Smooth muscle cell (in vitro differentiated cells): ENCODE results near the gene LARGE1. TPM values are rescaled to one million over a fixed set of nuclear protein-coding genes. Genes with fewer than 3 reads are reported as not detected.

ENCODE experiments used
- DNase-seq: peaks from one replicate; lab custom pipeline; 2025; ENCODE audit not compliant: unreplicated experiment; lab: John Stamatoyannopoulos, UW
- H2AFZ ChIP-seq: fragments of 200-600 bp; sonication (generic); 2 replicates; pipeline ENCODE4 v1.6.0; 2016; ENCODE audit warnings: antibody characterized with exemption, low read depth, mild to moderate bottlenecking
- H3F3A ChIP-seq: fragments of 200-600 bp; sonication (generic); 2 replicates; pipeline ENCODE4 v1.6.0; 2017; ENCODE audit warnings: antibody characterized with exemption, low read depth
- H3K27ac ChIP-seq: fragments of 200-600 bp; sonication (generic); 2 replicates; pipeline ENCODE4 v1.5.1; 2016; ENCODE audit warnings: low read depth, mild to moderate bottlenecking
- H3K27me3 ChIP-seq: fragments of 200-600 bp; sonication (generic); 2 replicates; pipeline ENCODE4 v1.6.1; 2016; ENCODE audit warnings: low read depth, mild to moderate bottlenecking
- H3K36me3 ChIP-seq: fragments of 200-600 bp; sonication (generic); 2 replicates; pipeline ENCODE4 v1.5.1; 2016; ENCODE audit warnings: low read depth
- H3K4me1 ChIP-seq: fragments of 200-600 bp; sonication (generic); 2 replicates; pipeline ENCODE4 v1.5.1; 2016; ENCODE audit warnings: low read depth
- H3K4me2 ChIP-seq: fragments of 200-600 bp; sonication (generic); 2 replicates; pipeline ENCODE4 v1.6.0; 2016; ENCODE audit warnings: mild to moderate bottlenecking
- H3K4me3 ChIP-seq: fragments of 200-600 bp; sonication (generic); 2 replicates; pipeline ENCODE4 v1.5.1; 2016; ENCODE audit warnings: mild to moderate bottlenecking
- H3K79me2 ChIP-seq: fragments of 200-600 bp; sonication (generic); 2 replicates; pipeline ENCODE4 v1.6.0; 2016; ENCODE audit warnings: low read depth, mild to moderate bottlenecking
- H3K9ac ChIP-seq: fragments of 200-600 bp; sonication (generic); 2 replicates; pipeline ENCODE4 v1.6.0; 2016; ENCODE audit warnings: low read depth
- H3K9me3 ChIP-seq: fragments of 200-600 bp; sonication (generic); replicated peaks from 2 replicates; pipeline ENCODE4 v1.5.1; 2016; ENCODE audit warnings: low read depth
- H4K20me1 ChIP-seq: fragments of 200-600 bp; sonication (generic); 2 replicates; pipeline ENCODE4 v1.6.0; 2016; ENCODE audit warnings: low read depth
- WGBS: methylation state at CpG from one replicate; pipeline ENCODE4 v1.1.7; 2016; ENCODE audit warnings: low lambda C conversion rate; 5-methylcytosine and 5-hydroxymethylcytosine counted together
- polyA plus RNA-seq: library from polyadenylated mRNA; unstranded; fragments of >200 nt; fragmentation: Nextera tagmentation; extraction: Ambion mirVana; gene quantifications from 2 replicates; pipeline ENCODE4 v1.2.1, GENCODE V29; 2016
- total RNA-seq: library from RNA; depleted of rRNA; stranded (reverse); fragments of >200 nt; gene quantifications from 2 replicates; pipeline ENCODE4 v1.2.3, GENCODE V29; 2014
- TF ChIP-seq, protein P1 (sequence below): fragments of 200-600 bp; sonication (generic); IDR thresholded peaks from 2 replicates; pipeline ENCODE4 v1.5.1; 2017; ENCODE audit warnings: borderline replicate concordance, mild to moderate bottlenecking, antibody characterized with exemption; ENCODE audit not compliant: insufficient read depth, poor library complexity, severe bottlenecking

Gene LARGE1
- total and polyA plus RNA-seq, 2 experiments from 2014 or later, result 11.9 to 18.0 TPM

DNA sequence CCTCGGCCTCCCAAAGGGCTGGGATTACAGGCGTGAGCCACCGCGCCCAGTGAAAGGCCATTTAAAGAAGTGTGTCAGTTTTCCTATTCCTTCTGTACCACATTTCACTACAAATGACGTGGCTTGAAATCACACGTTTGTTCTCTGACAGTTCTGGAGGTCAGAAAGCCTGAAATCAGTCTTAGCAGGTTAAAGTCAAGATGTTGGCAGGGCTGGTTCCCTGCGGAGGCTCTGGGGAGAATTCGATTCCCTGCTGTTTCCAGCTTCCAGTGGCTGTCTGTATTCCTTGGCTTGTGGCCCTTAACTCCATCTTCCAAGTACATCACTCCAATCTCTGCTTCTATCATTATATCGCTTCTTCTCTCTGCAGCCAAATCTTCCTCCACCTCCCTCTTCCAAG lies 383.2 kb downstream of the LARGE1 start:
- no peaks in the 10 kb centered on the region for H3K9me3 ChIP-seq
- 97% methylated on average over 9 of the region's 9 CpGs for WGBS
- no peak overlapping the region for H3K9ac ChIP-seq
- H4K20me1 ChIP-seq, result no peaks in the 10 kb centered on the region
- no peaks in the 10 kb centered on the region for H3K4me1 ChIP-seq
- H3K27me3 ChIP-seq, result no peaks in the 10 kb centered on the region
- H3K79me2 ChIP-seq, result no peaks in the 10 kb centered on the region
- H2AFZ ChIP-seq, result no peak overlapping the region
- H3F3A ChIP-seq, result no peaks in the 10 kb centered on the region
- H3K27ac ChIP-seq, result no peak overlapping the region
- no peak overlapping the region for H3K4me2 ChIP-seq
- no peak for DNase-seq
- TF ChIP-seq, protein P1, sequence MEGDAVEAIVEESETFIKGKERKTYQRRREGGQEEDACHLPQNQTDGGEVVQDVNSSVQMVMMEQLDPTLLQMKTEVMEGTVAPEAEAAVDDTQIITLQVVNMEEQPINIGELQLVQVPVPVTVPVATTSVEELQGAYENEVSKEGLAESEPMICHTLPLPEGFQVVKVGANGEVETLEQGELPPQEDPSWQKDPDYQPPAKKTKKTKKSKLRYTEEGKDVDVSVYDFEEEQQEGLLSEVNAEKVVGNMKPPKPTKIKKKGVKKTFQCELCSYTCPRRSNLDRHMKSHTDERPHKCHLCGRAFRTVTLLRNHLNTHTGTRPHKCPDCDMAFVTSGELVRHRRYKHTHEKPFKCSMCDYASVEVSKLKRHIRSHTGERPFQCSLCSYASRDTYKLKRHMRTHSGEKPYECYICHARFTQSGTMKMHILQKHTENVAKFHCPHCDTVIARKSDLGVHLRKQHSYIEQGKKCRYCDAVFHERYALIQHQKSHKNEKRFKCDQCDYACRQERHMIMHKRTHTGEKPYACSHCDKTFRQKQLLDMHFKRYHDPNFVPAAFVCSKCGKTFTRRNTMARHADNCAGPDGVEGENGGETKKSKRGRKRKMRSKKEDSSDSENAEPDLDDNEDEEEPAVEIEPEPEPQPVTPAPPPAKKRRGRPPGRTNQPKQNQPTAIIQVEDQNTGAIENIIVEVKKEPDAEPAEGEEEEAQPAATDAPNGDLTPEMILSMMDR, result no peak
- no peak overlapping the region for H3K4me3 ChIP-seq
- no peaks in the 10 kb centered on the region for H3K36me3 ChIP-seq

DNA sequence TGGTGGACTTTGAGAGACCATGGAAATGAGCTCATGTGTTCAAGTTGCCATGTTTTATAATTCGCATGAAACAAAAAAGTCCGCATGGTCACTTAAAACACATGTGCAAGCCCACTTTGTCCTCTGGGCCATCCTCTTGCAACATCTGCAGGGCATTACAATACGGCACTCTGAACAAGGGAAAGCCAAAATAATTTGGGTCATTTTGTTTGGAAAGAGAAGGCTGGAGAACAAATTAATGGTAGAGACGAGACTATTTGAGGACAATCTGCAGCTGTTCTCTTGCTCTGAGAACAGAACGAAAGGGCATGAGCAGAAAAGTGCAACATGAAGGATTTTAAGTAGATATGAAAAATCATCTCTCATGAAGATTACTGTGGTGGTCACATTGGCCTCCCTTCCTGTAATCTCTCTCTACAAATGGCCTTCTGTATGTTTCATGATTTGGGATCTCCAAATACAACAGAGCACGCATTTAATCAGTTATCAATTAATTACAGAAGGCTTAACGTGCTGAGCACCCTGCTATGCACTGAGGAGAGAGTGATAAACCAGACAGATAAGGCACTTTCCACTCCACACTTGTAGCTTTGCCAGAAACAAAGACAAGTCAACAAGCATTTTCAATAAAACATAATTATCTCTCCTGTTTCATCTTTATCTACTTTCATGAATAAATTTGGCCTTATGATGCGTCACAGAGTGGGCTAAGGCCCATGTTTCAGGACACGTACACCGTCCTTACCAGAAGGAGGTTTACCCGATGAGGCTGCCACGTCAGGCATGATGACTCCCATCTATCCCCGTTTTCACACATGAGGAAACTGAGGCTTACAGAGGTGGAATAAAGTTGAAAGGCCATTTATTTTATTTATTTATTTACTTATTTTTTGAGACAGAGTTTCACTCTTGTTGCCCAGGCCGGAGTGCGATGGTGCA lies 384.1 kb downstream of the LARGE1 start:
- Histone ChIP-seq H3K27ac (no peak overlapping the region), H3K4me3 (no peak overlapping the region), H4K20me1 (no peaks in the 10 kb centered on the region), H3K9me3 (no peaks in the 10 kb centered on the region), H3K36me3 (no peaks in the 10 kb centered on the region), H3K4me1 (no peaks in the 10 kb centered on the region), H3K4me2 (no peak overlapping the region), H2AFZ (no peak overlapping the region), H3F3A (no peaks in the 10 kb centered on the region), H3K27me3 (no peaks in the 10 kb centered on the region), H3K79me2 (no peaks in the 10 kb centered on the region), H3K9ac (no peak overlapping the region)
- TF ChIP-seq, protein P1, result no peak
- DNase-seq, result no peak
- WGBS, result 92% methylated on average over 15 of the region's 15 CpGs

DNA sequence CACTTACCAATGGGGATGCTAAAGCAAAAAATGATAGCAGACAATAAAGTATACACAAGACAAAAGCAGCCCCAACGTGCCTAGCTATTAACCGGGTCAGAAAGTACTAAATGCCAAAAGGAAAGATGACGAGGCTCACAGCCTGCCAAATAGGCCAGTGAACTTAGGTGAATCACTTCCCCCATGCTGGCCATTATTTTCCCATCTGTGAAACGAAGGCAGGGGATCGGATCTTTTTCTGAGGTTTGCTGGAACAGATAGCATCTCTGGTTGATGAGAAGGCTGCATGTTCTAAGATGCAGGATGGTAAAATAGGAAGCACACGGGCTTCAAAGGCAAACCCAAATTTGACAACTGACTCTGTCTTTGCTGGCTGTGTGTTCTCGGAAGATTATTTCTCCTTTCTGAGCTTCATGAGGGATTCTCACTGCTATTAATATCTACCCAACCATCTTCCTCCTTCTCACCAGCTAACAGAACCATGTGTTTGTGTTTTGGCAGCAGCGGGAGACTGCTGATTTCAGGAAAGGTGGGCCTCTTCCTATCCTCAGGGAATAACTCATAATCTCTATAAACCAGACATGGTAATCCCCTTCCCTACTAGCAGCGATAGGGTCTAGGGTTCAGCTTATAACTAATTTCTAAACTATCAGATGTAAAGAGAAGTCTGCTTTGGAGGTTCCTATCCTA lies 390.7 kb downstream of the LARGE1 start:
- Histone ChIP-seq H3K36me3 (no peaks in the 10 kb centered on the region), H3K4me2 (no peak overlapping the region), H3K4me1 (peaks cover 2% of the 10 kb centered on the region), H3K9ac (no peak overlapping the region), H3F3A (no peaks in the 10 kb centered on the region), H2AFZ (no peak overlapping the region), H3K4me3 (no peak overlapping the region), H3K27me3 (no peaks in the 10 kb centered on the region), H4K20me1 (no peaks in the 10 kb centered on the region), H3K79me2 (no peaks in the 10 kb centered on the region), H3K27ac (no peak overlapping the region), H3K9me3 (no peaks in the 10 kb centered on the region)
- 92% methylated on average over 9 of the region's 9 CpGs for WGBS
- TF ChIP-seq, protein P1, result no peak
- no peak for DNase-seq
